ENCODE data around the gene SORCS2.

The SORCS2 gene

DNA sequence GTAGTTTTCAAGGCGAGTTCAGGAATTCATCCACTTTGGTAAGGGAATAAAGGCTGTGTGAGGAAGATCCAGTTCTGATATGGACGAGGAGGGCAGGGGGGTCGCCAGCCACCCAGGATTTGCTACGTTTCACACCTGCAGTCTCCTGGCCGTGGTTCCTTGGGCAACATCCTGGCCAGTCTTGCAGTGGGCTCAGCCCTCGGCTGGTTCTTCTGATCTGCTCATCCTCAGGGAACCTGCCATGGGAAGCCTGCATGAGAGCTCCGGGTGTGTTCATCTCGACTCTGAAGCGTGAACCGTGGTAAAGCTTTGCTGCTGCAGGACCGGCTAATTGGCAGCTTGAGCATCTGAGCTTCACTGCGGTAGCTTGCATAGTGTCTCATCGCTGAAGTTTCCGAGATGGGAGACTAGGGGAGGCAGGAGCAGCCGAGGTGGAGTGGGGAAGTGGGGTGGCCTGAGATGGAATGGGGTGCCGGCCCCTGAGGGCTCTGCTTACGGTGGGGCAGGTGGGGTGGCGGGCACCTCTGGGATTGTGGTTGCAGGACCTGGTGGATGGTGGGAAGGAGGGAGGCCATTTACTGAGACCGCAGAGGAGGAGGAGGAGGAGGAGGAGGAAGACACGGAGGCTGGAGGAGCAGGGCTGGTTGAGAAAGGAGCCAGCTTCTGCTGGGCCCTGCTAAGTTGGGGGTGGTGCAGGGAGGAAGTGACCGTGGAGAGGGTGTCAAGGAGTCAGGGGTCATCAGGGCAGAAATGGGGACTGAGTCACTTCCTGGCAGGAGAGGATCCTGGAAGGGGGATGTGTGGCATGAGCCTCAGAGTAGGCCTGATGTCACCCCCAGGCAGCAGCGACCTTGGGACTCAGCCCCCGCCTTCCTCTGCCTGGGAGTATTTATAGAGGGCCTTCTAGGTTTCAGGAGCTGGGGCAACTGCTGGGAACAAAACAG, 455.5 kb downstream of the SORCS2 start:
- in situ Hi-C loops (cut with HindIII; ENCODE audit: low pct_ligation_motif_present, low sequenced_read_pairs), result no loop called here
- Histone ChIP-seq H3K27ac (no peak overlapping the region), H3K27me3 (replicated peaks) (no peaks in the 10 kb centered on the region)

DNA sequence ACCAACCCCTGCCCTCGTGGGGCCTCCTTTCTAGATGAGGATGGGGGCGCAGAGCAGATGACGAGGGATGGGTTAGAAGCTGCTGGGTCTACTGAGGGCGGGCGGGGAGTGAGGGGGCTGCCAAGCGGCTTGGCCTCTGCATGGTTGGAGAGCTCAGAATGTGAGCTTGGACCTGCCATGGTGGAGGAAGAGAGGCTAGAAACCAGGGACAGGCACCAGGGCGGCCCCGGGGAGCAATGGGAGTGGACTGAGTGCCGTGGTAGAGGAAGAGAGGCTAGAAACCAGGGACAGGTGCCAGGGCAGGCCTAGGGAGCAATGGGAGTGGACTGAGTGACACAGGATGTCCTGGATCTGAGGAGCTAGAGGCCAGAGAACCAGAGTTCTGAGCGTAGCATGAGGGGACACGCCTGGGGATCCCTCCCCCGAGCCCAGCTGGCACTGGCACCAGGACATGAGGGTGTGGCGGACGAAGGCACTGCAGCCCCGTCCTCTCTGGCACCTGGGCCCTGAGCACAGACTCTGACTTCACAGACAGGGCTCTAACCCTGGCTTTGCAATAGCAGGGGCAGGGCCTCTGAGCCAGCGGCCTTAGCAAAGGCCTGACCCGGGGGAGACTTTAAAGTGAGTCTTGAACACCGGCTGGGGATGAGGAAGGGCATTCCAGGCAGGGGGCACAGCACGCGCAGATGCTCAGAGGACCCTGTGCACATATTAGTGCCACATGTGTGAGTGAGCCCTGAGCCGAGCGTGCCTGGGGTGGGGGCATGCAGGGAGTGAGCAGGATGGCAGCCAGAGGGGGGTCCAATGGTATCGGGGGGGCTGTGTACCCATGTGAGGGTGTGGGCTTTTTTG, 456.4 kb downstream of the SORCS2 start:
- in situ Hi-C loops (cut with HindIII; ENCODE audit: low pct_ligation_motif_present, low sequenced_read_pairs), result no loop called here
- TF ChIP-seq, protein P1, sequence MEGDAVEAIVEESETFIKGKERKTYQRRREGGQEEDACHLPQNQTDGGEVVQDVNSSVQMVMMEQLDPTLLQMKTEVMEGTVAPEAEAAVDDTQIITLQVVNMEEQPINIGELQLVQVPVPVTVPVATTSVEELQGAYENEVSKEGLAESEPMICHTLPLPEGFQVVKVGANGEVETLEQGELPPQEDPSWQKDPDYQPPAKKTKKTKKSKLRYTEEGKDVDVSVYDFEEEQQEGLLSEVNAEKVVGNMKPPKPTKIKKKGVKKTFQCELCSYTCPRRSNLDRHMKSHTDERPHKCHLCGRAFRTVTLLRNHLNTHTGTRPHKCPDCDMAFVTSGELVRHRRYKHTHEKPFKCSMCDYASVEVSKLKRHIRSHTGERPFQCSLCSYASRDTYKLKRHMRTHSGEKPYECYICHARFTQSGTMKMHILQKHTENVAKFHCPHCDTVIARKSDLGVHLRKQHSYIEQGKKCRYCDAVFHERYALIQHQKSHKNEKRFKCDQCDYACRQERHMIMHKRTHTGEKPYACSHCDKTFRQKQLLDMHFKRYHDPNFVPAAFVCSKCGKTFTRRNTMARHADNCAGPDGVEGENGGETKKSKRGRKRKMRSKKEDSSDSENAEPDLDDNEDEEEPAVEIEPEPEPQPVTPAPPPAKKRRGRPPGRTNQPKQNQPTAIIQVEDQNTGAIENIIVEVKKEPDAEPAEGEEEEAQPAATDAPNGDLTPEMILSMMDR (IDR thresholded peaks at IDR 0.05; ENCODE audit: low read depth, low read length, missing control alignments), result no peak
- H3K4me3 ChIP-seq (ENCODE audit: low read depth, low read length), result no peak overlapping the region
- no peaks in the 10 kb centered on the region for H3K27me3 ChIP-seq (replicated peaks)
- no peak overlapping the region for H3K27ac ChIP-seq
- no peak for DNase-seq
- no peaks in the 10 kb centered on the region for H3K36me3 ChIP-seq (replicated peaks)

More for the DNA sequence above, 455.5 kb downstream of the SORCS2 start:
- no peak overlapping the region for H3K4me3 ChIP-seq (ENCODE audit: low read depth, low read length)
- TF ChIP-seq, protein P1 (IDR thresholded peaks at IDR 0.05; ENCODE audit: low read depth, low read length, missing control alignments), result no peak
- peak; percentile 57 for DNase-seq
- H3K36me3 ChIP-seq (replicated peaks), result no peaks in the 10 kb centered on the region

DNA sequence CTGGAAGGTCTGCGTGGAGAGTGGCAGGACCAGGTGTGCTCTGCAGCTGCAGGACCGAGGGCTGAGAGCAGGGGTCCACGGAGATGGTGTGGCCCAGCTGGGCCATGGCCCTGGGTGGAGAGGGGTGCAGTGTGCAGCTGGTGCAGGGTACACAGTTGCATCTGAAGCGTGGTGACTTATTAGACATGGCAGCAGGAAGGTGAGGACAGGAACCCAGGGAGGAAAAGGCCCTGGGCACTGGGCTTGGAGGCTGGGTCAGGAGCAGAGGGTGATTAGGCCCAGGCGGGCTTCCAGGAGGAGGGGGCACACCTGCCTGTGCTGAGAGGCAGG, 457.0 kb downstream of the SORCS2 start:
- TF ChIP-seq, protein P1 (IDR thresholded peaks at IDR 0.05; ENCODE audit: low read depth, low read length, missing control alignments), result no peak
- in situ Hi-C loops (cut with HindIII; ENCODE audit: low pct_ligation_motif_present, low sequenced_read_pairs), result no loop called here
- H3K4me3 ChIP-seq (ENCODE audit: low read depth, low read length), result no peak overlapping the region
- peak overlapping the region; percentile 31 for H3K27ac ChIP-seq
- no peaks in the 10 kb centered on the region for H3K27me3 ChIP-seq (replicated peaks)
- no peaks in the 10 kb centered on the region for H3K36me3 ChIP-seq (replicated peaks)
- DNase-seq, result no peak

DNA sequence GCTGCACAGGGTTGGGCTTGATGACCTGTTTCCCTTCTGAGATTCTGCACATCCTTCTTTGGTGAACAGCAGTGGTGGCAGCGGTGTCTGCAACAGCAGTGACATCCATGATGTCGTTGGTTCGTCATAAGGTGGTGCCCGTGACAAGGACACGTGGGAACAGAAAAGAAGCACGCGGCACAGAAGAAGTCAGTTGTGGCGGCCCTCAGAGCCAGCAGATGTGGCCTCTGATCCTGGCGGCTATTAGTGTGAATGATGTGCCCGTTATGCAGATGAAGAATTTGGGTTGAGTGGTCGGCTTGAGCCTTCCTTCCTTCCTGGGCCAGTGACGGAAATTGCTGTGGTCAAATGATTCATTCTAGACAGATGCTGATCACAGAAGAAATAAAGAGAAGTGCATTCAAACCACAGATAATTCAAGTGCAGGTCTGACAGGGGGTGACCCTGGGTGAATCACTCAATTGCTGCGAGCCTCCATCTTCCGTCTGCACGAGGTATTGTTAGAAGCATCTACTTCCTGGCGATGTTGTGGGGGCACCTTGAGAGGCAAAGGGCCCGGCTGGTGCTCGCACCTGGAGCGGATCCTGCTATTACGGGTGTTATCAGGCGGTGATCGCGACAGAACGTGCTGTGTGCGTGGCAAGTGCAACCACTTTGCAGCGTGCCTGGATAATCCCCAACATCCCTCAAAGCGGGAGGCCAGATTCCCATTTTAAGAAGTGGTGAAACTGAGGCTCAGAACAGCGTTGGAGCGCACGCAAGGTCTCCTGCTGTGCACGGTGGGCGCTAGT, 457.6 kb downstream of the SORCS2 start:
- in situ Hi-C loops (cut with HindIII; ENCODE audit: low pct_ligation_motif_present, low sequenced_read_pairs), result no loop called here
- Histone ChIP-seq H3K36me3 (replicated peaks) (no peaks in the 10 kb centered on the region), H3K27me3 (replicated peaks) (no peaks in the 10 kb centered on the region), H3K4me3 (ENCODE audit: low read depth, low read length) (no peak overlapping the region), H3K27ac (peak overlapping the region; percentile 31)
- TF ChIP-seq, protein P1 (IDR thresholded peaks at IDR 0.05; ENCODE audit: low read depth, low read length, missing control alignments), result peak; percentile 20
- peak; percentile 95 for DNase-seq

DNA sequence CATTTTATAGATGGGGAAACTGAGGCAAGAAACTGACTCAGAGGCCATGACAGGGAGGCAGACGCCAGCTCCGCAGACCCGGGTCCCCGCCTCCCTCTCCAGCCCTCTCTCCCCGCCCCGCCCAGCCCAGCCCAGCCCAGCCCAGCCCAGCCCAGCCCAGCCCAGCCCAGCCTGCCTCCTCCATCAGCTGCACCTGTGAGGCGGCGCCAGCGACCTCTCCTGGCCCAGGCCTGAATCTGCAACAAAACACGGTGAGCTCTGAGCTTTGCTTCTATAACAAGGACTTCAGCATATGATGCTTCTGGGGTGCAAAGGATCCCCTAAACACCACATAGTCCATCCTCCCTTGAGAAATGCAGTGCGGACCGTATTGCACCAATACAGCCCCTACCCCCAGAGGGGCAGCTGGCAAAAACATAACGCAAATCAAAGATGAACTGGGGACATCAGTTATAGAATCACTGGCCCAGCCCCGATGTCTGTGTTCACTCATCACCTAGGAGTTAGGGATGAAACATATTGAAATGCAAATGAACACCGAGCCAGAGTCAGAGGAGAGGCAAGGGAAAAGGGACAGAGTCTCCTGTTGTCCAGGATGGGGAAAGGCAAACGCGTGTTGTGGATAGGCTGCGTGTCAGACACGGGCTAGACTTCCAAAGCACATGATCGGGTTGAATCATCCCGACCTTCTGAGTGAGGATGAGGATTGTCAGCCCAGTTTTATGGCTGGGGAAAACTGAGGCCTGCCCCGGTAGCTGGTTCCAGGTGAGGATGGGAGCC, 458.5 kb downstream of the SORCS2 start:
- in situ Hi-C loops (cut with HindIII; ENCODE audit: low pct_ligation_motif_present, low sequenced_read_pairs), result no loop called here
- Histone ChIP-seq H3K27me3 (replicated peaks) (no peaks in the 10 kb centered on the region), H3K36me3 (replicated peaks) (no peaks in the 10 kb centered on the region), H3K4me3 (ENCODE audit: low read depth, low read length) (no peak overlapping the region), H3K27ac (peak overlapping the region; percentile 22)
- peak; percentile 43 for DNase-seq
- TF ChIP-seq, protein P1 (IDR thresholded peaks at IDR 0.05; ENCODE audit: low read depth, low read length, missing control alignments), result peak; percentile 50

Data from brain microvascular endothelial cell (primary cell).